ENCODE results near the gene SCEL.

DNA sequence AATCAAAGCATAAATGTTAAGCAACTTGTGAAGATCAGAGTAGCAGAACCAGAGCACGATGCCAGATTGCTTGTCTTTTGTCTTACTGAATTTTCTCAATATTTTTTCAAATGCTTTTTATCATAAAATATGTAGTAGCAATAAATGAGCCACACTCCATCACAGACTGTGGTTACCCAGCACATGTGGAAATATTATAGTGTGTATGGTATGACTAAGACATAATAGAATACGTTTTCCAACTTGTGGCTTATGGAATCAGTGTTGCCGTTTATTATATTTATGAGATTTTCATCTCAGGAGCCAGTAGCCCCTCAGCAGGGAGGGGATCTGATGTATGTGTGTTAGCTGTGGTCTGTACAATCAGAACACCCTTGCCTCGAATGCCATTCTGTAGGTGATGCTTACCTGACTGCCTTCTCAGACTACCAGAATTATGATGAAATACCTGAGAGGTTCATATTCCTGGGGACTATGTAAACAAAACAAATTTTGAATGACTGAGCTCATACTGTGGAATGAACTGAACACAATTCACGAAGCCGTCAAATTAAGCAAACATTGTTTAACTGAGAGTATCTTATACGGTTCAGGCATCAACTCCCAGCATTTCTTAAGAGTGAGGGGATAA, 1.9 kb downstream of the SCEL start:
- TF ChIP-seq MYC (IDR thresholded peaks at IDR 0.05; ENCODE audit: low read depth, low read length) (no peak), POLR2A (IDR thresholded peaks at IDR 0.05; ENCODE audit: low read depth, low read length) (no peak), CTCF (IDR thresholded peaks at IDR 0.05; ENCODE audit: extremely low read depth in 1 of 2, insufficient read depth in 1 of 2, low read depth in 1 of 2, low read length in 2 of 2) (no peak), POLR2AphosphoS5 (IDR thresholded peaks at IDR 0.05; ENCODE audit: insufficient read depth, low read depth, low read length) (no peak), EZH2 (IDR thresholded peaks at IDR 0.05; ENCODE audit: borderline replicate concordance, low read depth, low read length, severe bottlenecking) (no peak), MAX (IDR thresholded peaks at IDR 0.05; ENCODE audit: insufficient read depth, insufficient read length) (no peak), JUN (IDR thresholded peaks at IDR 0.05; ENCODE audit: borderline replicate concordance, insufficient read depth, insufficient read length, low read depth) (no peak), GATA2 (IDR thresholded peaks at IDR 0.05; ENCODE audit: insufficient read depth, insufficient read length, low read depth, low read length) (no peak)

Data from endothelial cell of umbilical vein (primary cell).